Measurements from ENCODE around the gene CADM1.

GRCh38 chr11:115477410-115477809 lies 26.8 kb downstream of the CADM1 start:
- no peak for TF ChIP-seq RUNX1 (IDR thresholded peaks at IDR 0.05; ENCODE audit: low read depth)
- TF ChIP-seq FOXO4 (CRISPR knock-in tag; IDR thresholded peaks at IDR 0.05), result no peak
- no peak for TF ChIP-seq CTCF (IDR thresholded peaks at IDR 0.05 in 2 of 3, conservative IDR thresholded peaks at IDR 0.05 in 1 of 3; ENCODE audit: insufficient read depth in 2 of 3, low read depth in 1 of 3, low read length in 3 of 3)
- TF ChIP-seq, protein P1, sequence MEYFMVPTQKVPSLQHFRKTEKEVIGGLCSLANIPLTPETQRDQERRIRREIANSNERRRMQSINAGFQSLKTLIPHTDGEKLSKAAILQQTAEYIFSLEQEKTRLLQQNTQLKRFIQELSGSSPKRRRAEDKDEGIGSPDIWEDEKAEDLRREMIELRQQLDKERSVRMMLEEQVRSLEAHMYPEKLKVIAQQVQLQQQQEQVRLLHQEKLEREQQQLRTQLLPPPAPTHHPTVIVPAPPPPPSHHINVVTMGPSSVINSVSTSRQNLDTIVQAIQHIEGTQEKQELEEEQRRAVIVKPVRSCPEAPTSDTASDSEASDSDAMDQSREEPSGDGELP (CRISPR knock-in tag; IDR thresholded peaks at IDR 0.05; ENCODE audit: borderline replicate concordance), result no peak
- TF ChIP-seq, protein P2, sequence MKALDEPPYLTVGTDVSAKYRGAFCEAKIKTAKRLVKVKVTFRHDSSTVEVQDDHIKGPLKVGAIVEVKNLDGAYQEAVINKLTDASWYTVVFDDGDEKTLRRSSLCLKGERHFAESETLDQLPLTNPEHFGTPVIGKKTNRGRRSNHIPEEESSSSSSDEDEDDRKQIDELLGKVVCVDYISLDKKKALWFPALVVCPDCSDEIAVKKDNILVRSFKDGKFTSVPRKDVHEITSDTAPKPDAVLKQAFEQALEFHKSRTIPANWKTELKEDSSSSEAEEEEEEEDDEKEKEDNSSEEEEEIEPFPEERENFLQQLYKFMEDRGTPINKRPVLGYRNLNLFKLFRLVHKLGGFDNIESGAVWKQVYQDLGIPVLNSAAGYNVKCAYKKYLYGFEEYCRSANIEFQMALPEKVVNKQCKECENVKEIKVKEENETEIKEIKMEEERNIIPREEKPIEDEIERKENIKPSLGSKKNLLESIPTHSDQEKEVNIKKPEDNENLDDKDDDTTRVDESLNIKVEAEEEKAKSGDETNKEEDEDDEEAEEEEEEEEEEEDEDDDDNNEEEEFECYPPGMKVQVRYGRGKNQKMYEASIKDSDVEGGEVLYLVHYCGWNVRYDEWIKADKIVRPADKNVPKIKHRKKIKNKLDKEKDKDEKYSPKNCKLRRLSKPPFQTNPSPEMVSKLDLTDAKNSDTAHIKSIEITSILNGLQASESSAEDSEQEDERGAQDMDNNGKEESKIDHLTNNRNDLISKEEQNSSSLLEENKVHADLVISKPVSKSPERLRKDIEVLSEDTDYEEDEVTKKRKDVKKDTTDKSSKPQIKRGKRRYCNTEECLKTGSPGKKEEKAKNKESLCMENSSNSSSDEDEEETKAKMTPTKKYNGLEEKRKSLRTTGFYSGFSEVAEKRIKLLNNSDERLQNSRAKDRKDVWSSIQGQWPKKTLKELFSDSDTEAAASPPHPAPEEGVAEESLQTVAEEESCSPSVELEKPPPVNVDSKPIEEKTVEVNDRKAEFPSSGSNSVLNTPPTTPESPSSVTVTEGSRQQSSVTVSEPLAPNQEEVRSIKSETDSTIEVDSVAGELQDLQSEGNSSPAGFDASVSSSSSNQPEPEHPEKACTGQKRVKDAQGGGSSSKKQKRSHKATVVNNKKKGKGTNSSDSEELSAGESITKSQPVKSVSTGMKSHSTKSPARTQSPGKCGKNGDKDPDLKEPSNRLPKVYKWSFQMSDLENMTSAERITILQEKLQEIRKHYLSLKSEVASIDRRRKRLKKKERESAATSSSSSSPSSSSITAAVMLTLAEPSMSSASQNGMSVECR (CRISPR knock-in tag; IDR thresholded peaks at IDR 0.05), result no peak

Measured in K562 (cell line).